ENCODE results near the gene CYP46A1.
"Not testable (repeated sequence)": the region's sequence is repeated elsewhere in the genome, so short reads cannot be mapped to it uniquely, and the experiment has no call there.

Gene CYP46A1

DNA sequence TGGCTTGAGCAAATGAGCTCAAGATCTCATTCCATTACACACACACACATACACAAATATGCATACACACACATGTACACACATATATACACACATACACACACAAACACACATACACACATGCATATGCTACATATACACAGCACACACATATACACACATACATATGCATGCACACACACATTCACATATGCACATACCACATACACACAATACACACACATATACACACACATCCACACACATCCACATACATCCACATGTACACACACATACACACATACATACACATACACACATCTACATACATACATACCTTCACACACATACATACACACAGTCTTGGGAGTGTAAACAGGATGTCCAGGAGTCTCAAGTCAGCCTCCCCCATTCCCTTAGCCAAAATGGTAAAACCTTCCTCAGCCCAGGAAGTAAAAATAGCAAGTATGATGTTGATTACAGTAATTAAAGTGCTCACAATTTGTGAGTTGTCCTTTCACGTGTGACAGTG is 26.4 kb upstream of the CYP46A1 start:
- DNase-seq (ENCODE audit: low spot score), result no peak

DNA sequence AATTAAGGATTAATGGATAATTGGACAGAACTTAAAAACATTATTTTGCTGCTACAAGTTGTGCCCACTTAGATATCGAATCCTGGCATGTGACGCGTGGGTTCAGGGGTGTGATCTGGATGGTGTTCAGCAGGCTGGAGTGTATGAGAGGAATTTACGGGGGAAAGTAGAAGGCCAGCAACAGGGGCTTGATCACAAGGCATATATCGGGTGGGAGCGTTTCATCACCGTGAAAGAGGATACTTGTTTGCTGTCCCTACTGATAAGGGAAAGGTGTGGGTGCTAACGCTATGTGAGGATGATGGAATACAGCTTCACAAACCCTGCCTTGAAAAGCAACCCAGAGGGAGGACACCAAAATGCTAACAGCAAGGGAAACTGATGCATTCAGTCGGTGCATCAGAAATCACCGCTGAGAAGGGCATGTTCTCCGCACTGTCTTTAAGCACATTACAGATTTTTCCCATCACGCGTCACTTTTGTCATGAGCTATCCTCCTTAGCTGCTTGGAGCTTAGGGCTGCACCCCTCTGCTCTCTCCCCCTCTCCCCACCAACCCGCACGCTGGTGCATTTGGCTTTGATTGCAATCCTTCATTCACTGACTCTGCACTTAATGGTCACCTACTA is 25.8 kb upstream of the CYP46A1 start:
- no peak for DNase-seq (ENCODE audit: low spot score)

DNA sequence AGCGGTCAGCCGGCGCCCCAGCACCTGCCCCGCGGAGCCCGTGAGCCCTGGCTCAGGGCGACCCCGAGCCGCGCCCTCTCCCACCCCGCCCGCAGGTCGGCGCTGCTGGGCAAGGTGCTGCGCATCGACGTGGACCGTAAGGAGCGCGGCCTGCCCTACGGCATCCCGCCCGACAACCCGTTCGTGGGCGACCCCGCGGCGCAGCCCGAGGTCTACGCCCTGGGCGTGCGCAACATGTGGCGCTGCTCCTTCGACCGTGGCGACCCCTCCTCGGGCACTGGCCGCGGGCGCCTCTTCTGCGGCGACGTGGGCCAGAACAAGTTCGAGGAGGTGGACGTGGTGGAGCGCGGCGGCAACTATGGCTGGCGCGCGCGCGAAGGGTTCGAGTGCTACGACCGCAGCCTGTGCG is 24.8 kb upstream of the CYP46A1 start:
- DNase-seq (ENCODE audit: low spot score), result no peak

DNA sequence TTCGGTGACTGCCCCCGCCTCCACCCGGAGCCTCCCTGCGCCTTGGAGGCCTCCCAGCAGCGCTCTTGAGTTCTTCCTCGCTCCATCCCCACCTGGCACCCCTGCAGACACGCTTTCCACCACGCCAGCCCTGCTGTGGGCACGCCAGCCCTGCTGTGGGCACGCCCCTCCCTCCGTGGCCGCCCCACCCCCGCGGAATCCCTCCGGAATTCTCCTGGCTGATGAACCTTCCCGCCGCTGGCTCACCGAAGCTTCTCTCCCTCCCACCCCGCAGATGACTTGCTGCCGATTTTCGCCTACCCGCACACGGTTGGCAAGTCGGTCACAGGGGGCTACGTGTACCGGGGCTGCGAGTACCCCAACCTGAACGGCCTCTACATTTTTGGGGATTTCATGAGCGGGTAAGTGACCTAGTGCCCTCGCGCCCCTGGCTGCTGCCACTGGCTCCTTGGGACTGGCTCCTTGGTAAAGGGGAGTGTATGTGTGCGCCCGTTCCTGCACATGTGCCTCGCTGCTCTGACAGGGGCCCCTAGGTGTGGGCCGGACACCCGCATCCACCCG is 24.0 kb upstream of the CYP46A1 start:
- no peak for DNase-seq (ENCODE audit: low spot score)

DNA sequence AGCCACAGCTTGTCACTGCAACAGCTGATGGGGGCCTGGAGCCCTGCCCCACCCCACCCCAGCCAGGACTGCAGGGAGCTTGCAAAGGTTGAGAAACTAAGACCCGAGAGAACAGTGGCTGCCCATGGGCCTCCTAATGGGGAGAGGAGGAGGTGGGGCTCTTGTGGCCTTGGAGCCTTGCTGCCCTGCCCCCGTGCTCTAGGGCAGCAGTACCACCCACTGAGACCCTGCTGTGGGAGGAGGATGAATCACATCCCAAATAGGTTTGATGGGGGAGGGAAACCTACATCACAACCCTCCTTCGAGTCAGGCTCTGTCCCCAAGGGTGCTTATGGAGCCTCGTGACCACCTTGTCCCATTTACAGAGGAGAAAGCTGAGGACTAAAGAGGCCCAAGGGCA is 23.3 kb upstream of the CYP46A1 start:
- DNase-seq (ENCODE audit: low spot score), result no peak

DNA sequence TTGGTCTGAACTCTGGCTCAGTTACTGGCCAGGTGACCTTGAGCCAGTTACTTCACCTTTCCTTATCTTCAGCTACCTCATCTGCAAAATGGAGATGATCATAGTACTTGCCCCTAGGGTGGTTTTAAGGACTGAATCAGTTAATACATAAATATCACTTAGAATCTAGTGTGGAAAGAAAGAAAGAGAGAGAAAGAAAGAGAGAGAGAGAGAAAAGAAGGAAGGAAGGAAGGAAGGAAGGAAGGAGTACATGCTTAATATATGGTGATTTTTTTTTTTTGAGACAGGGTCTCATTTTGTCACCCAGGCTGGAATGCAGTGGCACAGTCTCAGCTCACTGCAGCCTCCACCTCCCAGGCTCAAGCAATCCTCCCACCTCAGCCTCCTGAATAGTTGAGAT is 22.9 kb upstream of the CYP46A1 start:
- not testable (repeated sequence) for DNase-seq (ENCODE audit: low spot score)

DNA sequence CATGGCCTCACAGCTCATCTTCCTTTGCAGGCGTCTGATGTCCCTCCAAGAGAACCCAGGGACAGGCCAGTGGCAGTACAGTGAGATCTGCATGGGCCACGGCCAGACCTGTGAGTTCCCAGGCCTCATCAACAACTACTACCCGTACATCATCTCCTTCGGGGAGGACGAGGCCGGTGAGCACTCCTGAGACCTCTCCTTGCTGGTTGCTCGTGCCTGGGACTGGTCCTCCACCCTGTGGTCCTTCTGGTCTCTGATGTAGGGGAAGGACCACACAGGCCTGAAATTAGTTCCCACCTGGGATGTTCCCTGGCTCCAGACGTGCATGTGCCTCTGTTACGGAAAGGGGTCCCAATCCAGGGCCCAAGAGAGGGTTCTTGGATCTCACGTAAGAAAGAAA is 21.3 kb upstream of the CYP46A1 start:
- DNase-seq (ENCODE audit: low spot score), result no peak

DNA sequence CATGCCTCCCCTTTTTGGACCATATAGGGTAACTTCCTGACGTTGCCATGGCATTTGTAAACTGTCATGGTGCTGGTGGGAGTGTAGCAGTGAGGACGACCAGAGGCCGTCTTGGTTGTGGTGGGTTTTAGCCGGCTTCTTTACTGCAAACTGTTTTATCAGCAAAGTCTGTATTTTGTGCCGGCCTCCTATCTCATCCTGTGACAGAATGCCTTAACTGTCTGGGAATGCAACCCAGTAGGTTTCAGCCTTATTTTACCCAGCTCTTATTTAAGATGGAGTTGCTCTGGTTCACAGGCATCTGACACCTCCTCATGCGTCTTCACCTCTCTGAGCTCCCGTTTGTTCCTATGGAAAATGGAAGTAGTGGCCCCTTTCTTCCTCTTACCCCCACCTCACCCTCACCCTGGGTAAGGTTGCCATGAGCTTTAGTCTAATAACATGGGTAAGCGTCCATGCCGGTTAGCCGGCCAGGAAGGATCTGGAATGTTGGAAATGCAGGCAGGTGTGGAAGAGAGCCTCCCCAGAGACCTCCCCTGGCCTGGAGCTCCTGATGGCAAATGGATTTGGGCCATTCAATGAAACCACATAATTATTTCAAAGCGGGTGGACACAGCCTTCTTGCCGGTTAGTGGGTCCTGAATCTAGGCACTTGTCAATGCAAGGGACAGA is 20.6 kb upstream of the CYP46A1 start:
- DNase-seq (ENCODE audit: low spot score), result no peak

DNA sequence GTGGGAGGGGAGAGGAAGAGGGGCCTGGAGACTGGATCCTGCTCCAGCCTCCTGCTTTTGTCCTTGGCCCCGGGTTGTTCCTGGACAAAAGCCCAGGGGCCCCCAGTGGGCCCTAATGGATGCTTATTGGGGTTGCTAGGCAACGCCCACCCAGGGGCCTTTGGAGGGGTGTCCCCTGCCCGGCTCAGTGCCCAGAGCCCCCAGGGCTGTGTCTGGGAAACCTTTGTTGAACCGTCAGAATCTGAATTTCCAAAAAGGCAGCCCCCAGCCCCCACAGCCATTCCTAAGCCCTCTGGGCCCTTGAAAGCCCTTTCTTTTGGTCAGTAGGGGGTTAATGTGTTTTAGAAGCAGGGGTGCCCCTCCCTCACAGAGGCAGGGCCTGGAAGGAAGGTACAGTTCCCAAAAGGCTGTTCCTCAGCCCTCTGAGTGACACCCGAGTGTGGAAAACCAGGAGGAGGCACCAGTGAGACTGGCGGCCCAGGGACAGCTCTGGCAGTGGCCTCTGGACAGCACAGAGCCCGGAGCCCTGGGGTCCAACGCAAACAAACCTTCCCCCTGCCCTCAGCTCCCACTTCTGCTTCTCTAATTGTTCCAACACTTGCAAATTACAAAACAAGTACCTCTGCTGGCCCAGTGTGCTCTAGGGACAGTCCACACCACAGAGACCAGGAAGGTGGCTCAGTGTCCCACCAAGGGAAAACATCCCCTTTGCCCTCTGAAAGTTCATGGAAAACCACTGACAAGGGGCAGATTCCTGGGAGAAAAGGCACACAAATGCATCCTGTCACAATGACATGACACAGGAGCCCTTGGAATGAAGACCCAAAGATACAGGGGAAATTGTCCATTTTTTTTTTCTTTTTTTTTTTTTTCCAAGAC is 19.8 kb upstream of the CYP46A1 start:
- peak; percentile 53 for DNase-seq (ENCODE audit: low spot score)

DNA sequence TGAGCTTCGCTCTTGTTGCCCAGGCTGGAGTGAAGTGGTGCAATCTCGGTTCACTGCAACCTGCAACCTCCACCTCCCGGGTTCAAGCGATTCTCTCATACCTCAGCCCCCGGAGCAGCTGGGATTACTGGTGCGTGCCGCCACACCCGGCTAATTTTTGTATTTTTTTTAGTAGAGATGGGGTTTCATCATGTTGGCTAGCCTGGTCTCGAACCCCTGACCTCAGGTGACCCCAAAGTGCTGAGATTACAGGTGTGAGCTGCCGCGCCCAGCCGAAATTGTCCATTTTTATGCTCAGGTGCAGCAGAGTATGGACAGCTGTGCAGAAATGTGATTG is 19.2 kb upstream of the CYP46A1 start:
- no peak for DNase-seq (ENCODE audit: low spot score)

DNA sequence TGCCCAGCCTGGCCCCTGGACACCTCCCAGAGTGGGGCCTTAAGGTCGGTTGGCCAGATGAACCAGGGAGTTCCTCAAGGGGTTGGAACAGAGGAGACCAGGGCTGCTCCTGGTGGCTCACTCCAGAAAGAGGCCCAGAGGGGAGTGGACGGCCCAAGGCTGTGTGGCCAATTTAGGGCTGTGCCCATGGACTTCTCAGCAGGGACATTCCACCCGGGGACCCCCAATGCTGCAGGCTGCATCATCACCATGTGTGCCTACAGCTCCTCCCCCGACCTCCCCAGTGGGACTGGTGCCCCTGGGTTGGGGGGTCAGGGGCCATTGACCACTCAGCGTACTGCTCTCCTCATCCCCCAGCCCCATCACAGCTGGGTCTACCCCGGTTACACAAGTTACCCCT is 17.6 kb upstream of the CYP46A1 start:
- DNase-seq (ENCODE audit: low spot score), result no peak

DNA sequence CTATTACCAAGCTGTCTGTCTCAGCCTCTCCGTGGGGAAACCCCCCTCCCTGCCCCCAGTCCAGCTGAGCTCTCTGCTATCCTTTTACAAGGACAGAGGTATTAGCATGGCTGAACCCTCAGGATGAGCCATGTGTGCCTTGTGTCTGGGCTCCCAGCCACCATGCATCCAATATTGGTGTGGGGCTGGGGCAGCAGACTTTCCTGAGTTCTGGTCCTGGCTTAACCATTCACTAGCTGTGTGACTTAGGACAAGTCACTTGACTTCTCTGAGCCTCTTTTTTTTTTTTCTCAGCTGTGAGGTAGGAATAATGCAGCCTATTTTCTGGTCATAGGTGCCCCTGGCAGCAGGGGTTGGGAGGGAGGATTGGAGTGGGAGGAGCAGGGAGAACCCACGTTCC is 17.1 kb upstream of the CYP46A1 start:
- no peak for DNase-seq (ENCODE audit: low spot score)

DNA sequence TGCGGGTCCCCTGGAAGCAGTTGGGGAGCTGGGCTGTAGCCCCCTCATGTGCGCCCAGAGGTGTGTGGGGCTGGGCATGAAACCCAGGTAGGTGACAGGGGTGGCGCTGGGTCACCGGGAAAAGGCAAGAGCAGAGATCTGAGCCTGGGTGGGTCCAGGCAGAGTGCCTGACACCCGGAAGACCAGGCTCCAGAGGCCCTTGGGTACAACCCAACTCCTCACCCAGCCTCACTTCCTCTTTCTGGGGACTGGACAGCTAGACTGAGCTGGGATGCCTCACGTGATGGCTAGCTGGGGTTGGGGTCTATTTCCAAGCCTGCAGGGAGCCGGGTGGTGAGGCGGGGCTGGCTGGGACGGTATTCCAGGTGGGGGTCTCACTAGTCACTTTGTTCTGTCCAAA is 16.3 kb upstream of the CYP46A1 start:
- DNase-seq (ENCODE audit: low spot score), result no peak

DNA sequence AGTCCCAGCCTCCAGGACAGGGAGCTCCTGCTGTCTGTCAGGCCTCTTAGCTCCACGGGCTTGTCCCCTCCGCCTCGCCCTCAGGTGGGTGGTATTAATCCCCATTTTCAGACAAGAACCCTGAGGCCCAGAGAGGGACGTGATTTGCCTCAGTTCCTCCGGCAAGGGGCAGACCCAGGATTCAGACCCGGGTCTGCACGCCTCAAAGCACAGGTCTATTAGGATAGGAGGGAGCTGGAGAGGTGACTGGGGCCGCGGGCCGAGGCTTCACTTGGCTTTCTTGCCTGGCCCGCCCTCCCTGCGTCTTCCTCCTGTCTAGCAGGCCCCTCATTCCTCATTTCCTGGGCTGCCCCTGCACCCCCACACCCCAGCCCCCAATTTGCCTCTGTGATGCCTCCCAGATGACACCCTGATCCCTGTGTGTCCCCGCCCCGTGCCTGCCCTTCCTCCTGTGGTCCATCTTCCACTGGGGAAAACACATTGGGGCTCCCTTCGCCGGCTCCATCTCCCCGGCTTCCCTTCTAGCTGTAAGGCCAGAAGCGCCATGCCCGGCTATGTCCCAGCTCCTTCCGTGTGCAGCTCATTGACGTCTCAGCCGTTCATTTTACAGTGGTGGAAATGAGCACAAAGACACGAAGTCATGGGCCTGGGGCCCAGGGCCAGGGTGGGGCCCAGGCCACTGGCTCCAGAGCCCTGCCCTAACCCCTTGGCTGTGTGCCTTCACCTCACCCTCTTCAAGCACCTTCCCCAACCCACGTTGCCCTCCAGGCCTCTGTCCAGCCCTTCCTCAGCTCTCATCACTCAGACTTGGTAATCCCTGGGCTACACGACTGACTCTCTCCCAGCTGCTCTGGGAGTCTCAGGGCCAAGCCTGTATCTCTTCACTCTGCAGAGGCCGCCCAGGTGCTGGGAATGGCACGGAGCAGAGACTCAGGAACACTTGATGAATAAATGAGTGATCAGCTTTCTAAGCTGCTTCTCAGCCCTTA is 15.5 kb upstream of the CYP46A1 start:
- DNase-seq (ENCODE audit: low spot score), result no peak

DNA sequence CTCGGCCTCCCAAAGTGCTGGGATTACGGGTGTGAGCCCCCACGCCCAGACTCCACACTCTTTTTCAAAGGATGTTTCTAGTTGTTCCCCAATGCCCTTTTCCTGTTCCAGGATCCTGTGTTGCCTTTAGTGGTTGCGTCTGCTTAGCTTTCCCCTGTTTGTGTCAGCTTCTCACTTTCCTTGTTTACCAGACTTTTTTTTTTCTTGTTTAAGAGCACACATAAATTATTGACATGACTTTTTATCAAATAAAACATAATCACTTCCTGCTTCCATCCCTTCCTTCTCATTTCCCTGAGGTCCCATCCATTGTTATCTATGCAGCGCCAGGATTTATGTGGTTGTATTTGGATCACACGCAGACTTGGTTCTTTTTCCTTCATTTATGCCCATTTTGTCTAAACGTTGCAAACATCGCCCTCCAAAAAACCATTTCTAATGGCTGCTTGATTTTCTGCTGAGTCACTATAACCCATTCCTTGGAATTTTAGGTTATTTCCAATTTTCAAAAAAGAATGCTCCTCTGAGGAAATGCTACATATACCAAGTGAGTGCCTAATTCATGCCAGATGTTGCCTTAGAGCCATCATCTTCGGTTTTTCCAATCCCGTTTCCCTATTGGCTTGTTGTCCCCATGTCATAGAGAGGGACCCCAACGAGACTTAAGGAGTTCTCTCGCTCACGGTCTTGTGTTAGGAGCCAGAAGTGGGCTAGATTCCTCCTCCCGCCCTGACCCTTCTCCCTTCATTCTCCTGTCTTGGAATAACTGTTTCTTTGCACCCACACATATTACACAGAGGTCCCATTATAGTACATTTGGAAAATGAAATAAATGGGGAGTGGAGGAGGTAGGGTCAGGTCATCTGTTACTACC is 13.5 kb upstream of the CYP46A1 start:
- DNase-seq (ENCODE audit: low spot score), result no peak

DNA sequence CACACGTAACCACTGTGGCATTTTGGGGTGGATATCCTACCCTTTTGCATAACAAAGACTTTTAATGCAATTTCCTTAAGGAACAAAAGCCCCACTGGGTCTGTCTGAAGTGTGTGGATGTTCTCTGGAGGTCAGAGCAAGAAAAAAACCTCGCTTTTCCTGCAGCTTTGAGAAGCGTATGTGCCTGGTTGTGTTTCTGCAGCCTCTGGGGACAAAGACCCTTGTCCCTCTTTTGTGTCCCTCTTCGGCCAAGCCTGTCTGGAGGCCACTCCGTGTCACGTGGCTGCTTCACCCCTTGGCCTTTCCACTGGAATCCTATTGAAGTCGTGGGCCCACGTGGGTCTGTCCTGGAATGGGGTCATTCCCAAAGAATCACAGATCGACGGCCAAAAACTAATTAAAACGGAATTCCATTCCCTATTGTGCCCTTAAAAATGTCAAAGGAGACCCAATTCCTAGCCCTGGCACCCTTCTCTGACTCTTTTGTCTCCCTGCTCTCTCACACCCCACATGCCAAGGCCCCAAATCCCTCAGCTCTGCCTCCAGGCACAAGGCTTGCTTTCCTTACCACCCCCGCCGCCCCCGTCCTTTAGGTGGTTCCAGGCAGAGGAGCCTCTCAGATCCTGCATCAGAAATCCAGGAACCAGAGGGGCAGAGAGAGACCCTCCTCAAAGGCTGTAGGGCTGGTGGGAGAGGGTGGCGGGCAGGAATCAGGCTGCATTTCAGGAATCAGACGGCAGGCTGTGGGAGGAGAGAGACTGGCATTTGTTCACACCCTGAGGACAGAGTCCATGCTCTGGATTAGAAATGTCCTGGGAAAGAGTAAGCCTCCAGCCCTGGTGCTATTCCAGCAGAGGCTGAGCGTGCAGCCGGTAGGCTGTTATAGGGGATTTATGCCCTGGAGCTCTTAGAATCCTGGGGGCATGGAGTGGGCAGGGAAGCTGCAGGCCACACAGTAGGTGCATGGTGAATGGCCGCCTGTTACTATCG is 12.6 kb upstream of the CYP46A1 start:
- no peak for DNase-seq (ENCODE audit: low spot score)

DNA sequence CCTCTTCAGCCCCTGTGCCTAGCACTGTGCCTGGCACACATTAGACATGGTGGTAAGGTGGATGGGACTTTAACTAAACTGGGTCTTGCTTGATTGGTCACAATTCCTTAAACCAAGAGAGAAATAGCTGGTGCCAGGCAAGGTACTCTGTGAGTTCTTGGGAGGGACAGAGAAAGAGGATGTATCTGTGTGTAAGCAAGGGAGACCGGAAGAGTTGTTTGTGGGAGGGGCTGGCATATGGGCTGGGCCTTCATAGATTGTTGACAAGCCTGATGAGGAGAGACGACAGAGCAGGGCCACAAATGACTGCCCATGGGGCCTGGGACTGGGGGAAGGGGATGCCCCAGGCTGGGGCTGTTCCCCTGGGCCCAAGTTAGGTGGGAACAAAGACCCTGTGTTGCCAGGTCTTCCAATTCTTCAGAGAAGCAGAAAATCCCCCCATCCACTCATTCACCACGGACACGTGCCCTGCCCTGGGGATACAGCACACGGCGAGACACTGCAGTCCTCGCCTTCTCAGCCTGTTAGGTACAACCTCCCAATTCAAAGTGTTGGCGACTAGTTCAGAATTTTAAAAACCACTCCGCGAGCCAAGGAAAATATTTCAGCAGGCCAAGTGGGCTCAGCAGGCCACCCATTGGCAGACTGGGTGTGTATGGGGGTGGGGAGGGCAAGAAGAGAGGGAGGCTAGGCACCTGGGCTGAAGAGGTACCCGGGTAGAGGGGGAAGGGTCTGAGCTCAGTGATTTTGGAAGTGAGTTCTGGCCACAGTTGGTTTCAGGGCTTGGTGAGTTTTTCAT is 11.4 kb upstream of the CYP46A1 start:
- DNase-seq (ENCODE audit: low spot score), result peak; percentile 24

DNA sequence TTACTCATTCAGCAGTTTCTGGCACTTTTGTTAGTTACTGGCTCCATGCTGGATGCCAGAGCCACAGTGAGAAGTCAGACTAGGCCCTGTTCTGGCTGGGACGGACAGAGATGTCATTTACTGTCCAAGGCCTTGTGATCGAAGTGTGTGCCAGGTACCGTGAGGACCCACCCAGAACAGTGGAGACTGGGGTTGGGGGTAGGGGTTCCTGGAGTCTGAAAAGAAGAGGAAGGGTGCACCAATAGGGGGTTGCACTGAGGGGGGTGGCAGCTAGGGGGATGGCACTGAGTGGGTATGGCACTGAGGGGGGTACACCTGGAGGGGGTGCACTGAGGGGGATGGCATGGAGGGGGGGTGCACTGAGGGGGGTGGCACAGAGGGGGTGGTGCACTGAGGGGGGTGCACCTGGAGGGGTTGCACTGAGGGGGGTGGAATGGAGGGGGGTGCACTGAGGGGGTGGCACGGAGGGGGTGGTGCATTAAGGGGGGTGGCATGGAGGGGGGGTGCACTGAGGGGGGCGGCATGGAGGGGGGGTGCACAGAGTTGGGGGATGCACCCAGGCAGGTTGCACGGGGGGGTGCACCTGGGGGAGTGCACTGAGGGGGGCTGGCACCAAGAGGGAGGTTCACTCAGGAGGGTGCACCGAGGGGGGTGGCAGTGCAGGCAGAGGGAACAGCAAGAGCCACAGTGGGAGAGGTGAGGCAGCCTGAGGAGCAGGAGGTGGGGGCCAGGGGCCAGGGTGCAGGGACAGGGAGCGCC is 10.6 kb upstream of the CYP46A1 start:
- DNase-seq (ENCODE audit: low spot score), result no peak
